ENCODE measurements around the gene ZNF664. TPM values are rescaled to one million over a fixed set of nuclear protein-coding genes. Genes with fewer than 3 reads are reported as not detected.

ZNF664 gene
- total and polyA plus RNA-seq, 2 of the 13 experiments (the other 11 are each of a cell fraction or from before 2014, with no cell fraction given), result 43.9 to 56.5 TPM

- TF ChIP-seq AGO2 (optimal IDR thresholded peaks at IDR 0.05; ENCODE audit: low read depth, low read length) (no peak), SATB2 (CRISPR knock-in tag; IDR thresholded peaks at IDR 0.05) (no peak), ZNF746 (CRISPR knock-in tag; IDR thresholded peaks at IDR 0.05) (no peak), AGO1 (IDR thresholded peaks at IDR 0.05; ENCODE audit: low read depth, low read length, poor library complexity, severe bottlenecking) (no peak), TAF1 (CRISPR knock-in tag; IDR thresholded peaks at IDR 0.05) (no peak), SAP130 (CRISPR knock-in tag; IDR thresholded peaks at IDR 0.05; ENCODE audit: low read depth) (0 out of 2 replicates have a peak, but pooled peaks have one; percentile 14), STAG1 (CRISPR knock-in tag; IDR thresholded peaks at IDR 0.05) (peak; percentile 85), ELF1 (CRISPR knock-in tag; IDR thresholded peaks at IDR 0.05) (no peak), ZNF431 (CRISPR knock-in tag; IDR thresholded peaks at IDR 0.05; ENCODE audit: borderline replicate concordance, low read depth) (no peak), ZBTB1 (CRISPR knock-in tag; IDR thresholded peaks at IDR 0.05; ENCODE audit: borderline replicate concordance) (no peak), RBAK (CRISPR knock-in tag; IDR thresholded peaks at IDR 0.05) (no peak), HES4 (CRISPR knock-in tag; IDR thresholded peaks at IDR 0.05; ENCODE audit: borderline replicate concordance) (no peak), FLYWCH1 (CRISPR knock-in tag; IDR thresholded peaks at IDR 0.05) (no peak), ATF5 (CRISPR knock-in tag; IDR thresholded peaks at IDR 0.05; ENCODE audit: low read depth) (no peak), MIER2 (CRISPR knock-in tag; IDR thresholded peaks at IDR 0.05) (no peak), SMC3 (IDR thresholded peaks at IDR 0.05; ENCODE audit: low read length) (peak; percentile 78), REXO4 (CRISPR knock-in tag; IDR thresholded peaks at IDR 0.05; ENCODE audit: borderline replicate concordance) (no peak), EEA1 (CRISPR knock-in tag; IDR thresholded peaks at IDR 0.05; ENCODE audit: borderline replicate concordance) (no peak), RBFOX2 (IDR thresholded peaks at IDR 0.05; ENCODE audit: low read depth, low read length) (no peak), KDM2A (CRISPR knock-in tag; IDR thresholded peaks at IDR 0.05; ENCODE audit: borderline replicate concordance, low read depth) (no peak), ZNF275 (CRISPR knock-in tag; IDR thresholded peaks at IDR 0.05; ENCODE audit: borderline replicate concordance) (no peak), ZNF570 (CRISPR knock-in tag; IDR thresholded peaks at IDR 0.05; ENCODE audit: borderline replicate concordance) (no peak)
- TF ChIP-seq, protein P1, sequence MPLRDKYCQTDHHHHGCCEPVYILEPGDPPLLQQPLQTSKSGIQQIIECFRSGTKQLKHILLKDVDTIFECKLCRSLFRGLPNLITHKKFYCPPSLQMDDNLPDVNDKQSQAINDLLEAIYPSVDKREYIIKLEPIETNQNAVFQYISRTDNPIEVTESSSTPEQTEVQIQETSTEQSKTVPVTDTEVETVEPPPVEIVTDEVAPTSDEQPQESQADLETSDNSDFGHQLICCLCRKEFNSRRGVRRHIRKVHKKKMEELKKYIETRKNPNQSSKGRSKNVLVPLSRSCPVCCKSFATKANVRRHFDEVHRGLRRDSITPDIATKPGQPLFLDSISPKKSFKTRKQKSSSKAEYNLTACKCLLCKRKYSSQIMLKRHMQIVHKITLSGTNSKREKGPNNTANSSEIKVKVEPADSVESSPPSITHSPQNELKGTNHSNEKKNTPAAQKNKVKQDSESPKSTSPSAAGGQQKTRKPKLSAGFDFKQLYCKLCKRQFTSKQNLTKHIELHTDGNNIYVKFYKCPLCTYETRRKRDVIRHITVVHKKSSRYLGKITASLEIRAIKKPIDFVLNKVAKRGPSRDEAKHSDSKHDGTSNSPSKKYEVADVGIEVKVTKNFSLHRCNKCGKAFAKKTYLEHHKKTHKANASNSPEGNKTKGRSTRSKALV (CRISPR knock-in tag; IDR thresholded peaks at IDR 0.05), result no peak
- TF ChIP-seq, protein P2, sequence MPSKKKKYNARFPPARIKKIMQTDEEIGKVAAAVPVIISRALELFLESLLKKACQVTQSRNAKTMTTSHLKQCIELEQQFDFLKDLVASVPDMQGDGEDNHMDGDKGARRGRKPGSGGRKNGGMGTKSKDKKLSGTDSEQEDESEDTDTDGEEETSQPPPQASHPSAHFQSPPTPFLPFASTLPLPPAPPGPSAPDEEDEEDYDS (CRISPR knock-in tag; IDR thresholded peaks at IDR 0.05), result no peak
- TF ChIP-seq, protein P3, sequence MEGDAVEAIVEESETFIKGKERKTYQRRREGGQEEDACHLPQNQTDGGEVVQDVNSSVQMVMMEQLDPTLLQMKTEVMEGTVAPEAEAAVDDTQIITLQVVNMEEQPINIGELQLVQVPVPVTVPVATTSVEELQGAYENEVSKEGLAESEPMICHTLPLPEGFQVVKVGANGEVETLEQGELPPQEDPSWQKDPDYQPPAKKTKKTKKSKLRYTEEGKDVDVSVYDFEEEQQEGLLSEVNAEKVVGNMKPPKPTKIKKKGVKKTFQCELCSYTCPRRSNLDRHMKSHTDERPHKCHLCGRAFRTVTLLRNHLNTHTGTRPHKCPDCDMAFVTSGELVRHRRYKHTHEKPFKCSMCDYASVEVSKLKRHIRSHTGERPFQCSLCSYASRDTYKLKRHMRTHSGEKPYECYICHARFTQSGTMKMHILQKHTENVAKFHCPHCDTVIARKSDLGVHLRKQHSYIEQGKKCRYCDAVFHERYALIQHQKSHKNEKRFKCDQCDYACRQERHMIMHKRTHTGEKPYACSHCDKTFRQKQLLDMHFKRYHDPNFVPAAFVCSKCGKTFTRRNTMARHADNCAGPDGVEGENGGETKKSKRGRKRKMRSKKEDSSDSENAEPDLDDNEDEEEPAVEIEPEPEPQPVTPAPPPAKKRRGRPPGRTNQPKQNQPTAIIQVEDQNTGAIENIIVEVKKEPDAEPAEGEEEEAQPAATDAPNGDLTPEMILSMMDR (CRISPR knock-in tag; IDR thresholded peaks at IDR 0.05), result peak; percentile 77
These were observed 10.9 kb downstream of the ZNF664 start (continued) for GRCh38 chr12:123983822-123984485.
